SU-DHL-6 (cell line): ENCODE measurements around the gene M1AP.

Source experiments
- H2AFZ ChIP-seq: fragments of 200-600 bp; sonication (generic); 2 replicates; pipeline ENCODE4 v1.6.1; 2014; ENCODE audit warnings: low read depth, mild to moderate bottlenecking, moderate library complexity, mixed read lengths, antibody characterized with exemption, low read length; ENCODE audit not compliant: severe bottlenecking
- H3F3A ChIP-seq: fragments of 200-600 bp; shearing (Covaris generic); 2 replicates; pipeline ENCODE4 v1.6.0; 2016; ENCODE audit warnings: antibody characterized with exemption, mild to moderate bottlenecking; ENCODE audit not compliant: insufficient read depth
- H3K27ac ChIP-seq: fragments of 200-600 bp; sonication (generic); 2 replicates; pipeline ENCODE4 v1.5.1; 2016; ENCODE audit warnings: low read depth, mild to moderate bottlenecking, low read length, moderate library complexity, mixed read lengths
- H3K27me3 ChIP-seq: fragments of 200-600 bp; sonication (generic), shearing (Covaris generic); 2 replicates; pipeline ENCODE4 v1.6.0; 2014; ENCODE audit warnings: mild to moderate bottlenecking, low read length
- H3K36me3 ChIP-seq: fragments of 200-600 bp; sonication (generic); 2 replicates; pipeline ENCODE4 v1.6.1; 2014; ENCODE audit warnings: mild to moderate bottlenecking, low read length, mixed read lengths
- H3K4me2 ChIP-seq: fragments of 300-600, 200-600 bp; shearing (Covaris generic), sonication (generic); 2 replicates; pipeline ENCODE4 v1.6.0; 2014; ENCODE audit warnings: low read length, low read depth, mild to moderate bottlenecking; ENCODE audit not compliant: poor library complexity, severe bottlenecking
- H3K4me3 ChIP-seq: fragments of 200-600 bp; sonication (generic); 2 replicates; pipeline ENCODE4 v1.5.1; 2014; ENCODE audit warnings: antibody characterized with exemption, low read length, mild to moderate bottlenecking, mixed read lengths; ENCODE audit not compliant: insufficient read depth, poor library complexity, severe bottlenecking
- H3K79me2 ChIP-seq: fragments of 200-600 bp; sonication (generic); 2 replicates; pipeline ENCODE4 v1.6.1; 2014; ENCODE audit warnings: mild to moderate bottlenecking, low read length, moderate library complexity; ENCODE audit not compliant: insufficient read depth
- H3K9ac ChIP-seq: fragments of 200-600 bp; sonication (generic); 2 replicates; pipeline ENCODE4 v1.7.0; 2014; ENCODE audit warnings: mild to moderate bottlenecking, low read length
- H3K9me2 ChIP-seq: fragments of 200-600 bp; sonication (generic); replicated peaks from 2 replicates; pipeline ENCODE4 v1.6.1; 2014; ENCODE audit warnings: low read length; ENCODE audit not compliant: insufficient read depth
- H3K9me3 ChIP-seq: fragments of 200-600 bp; sonication (generic); 2 replicates; pipeline ENCODE4 v1.6.1; 2014; ENCODE audit warnings: low read length, mixed read lengths; ENCODE audit not compliant: insufficient read depth
- H4K20me1 ChIP-seq: fragments of 200-600 bp; sonication (generic); 2 replicates; pipeline ENCODE4 v1.6.1; 2014; ENCODE audit warnings: low read depth, mild to moderate bottlenecking, antibody characterized with exemption, low read length, moderate library complexity, mixed read lengths
- CTCF ChIP-seq: fragments of 200-600 bp; sonication (generic); IDR thresholded peaks from one replicate; pipeline ENCODE4 v1.5.1; 2017; ENCODE audit warnings: antibody characterized with exemption, mild to moderate bottlenecking, low read length, moderate library complexity; ENCODE audit not compliant: insufficient read depth, poor library complexity, severe bottlenecking
- EZH2phosphoT487 ChIP-seq: fragments of 200-600 bp; sonication (generic), shearing (Covaris generic); conservative IDR thresholded peaks from 2 replicates; pipeline ENCODE4 v1.6.1; 2018; ENCODE audit warnings: mild to moderate bottlenecking, antibody characterized with exemption, low read length, moderate library complexity, mixed read lengths

Gene M1AP

GRCh38 chr2:74538881-74539339, 109.2 kb downstream of the M1AP start:
- Histone ChIP-seq H3K4me3 (no peak overlapping the region), H3K9me3 (no peaks in the 10 kb centered on the region), H3K27me3 (no peaks in the 10 kb centered on the region), H4K20me1 (no peaks in the 10 kb centered on the region), H3F3A (no peaks in the 10 kb centered on the region), H3K9me2 (no peaks in the 10 kb centered on the region), H3K36me3 (no peaks in the 10 kb centered on the region), H3K27ac (no peak overlapping the region), H3K79me2 (no peaks in the 10 kb centered on the region), H2AFZ (no peak overlapping the region), H3K4me2 (no peak overlapping the region), H3K9ac (no peak overlapping the region)
- TF ChIP-seq CTCF = no peak
- TF ChIP-seq EZH2phosphoT487 = no peak

GRCh38 chr2:74537140-74537539, 111.0 kb downstream of the M1AP start:
- Histone ChIP-seq H2AFZ (no peak overlapping the region), H3K4me3 (no peak overlapping the region), H3K9me3 (no peaks in the 10 kb centered on the region), H3K79me2 (no peaks in the 10 kb centered on the region), H3K36me3 (no peaks in the 10 kb centered on the region), H3K27me3 (no peaks in the 10 kb centered on the region), H3K9ac (no peak overlapping the region), H3K27ac (no peak overlapping the region), H3F3A (peaks cover 1% of the 10 kb centered on the region; the same call in 1 of the 2 replicates), H3K4me2 (no peak overlapping the region), H3K9me2 (no peaks in the 10 kb centered on the region), H4K20me1 (no peaks in the 10 kb centered on the region)
- no peak for TF ChIP-seq CTCF
- TF ChIP-seq EZH2phosphoT487 = no peak

- no peak for TF ChIP-seq EZH2phosphoT487
- TF ChIP-seq CTCF = no peak
- Histone ChIP-seq H3F3A (peaks cover 5% of the 10 kb centered on the region; the same call in 1 of the 2 replicates), H3K27me3 (no peaks in the 10 kb centered on the region), H3K79me2 (no peaks in the 10 kb centered on the region), H4K20me1 (no peaks in the 10 kb centered on the region), H3K9me2 (no peaks in the 10 kb centered on the region), H3K9me3 (no peaks in the 10 kb centered on the region), H3K36me3 (no peaks in the 10 kb centered on the region), H3K27ac (no peak overlapping the region), H3K4me3 (no peak overlapping the region), H3K4me2 (no peak overlapping the region), H2AFZ (no peak overlapping the region), H3K9ac (no peak overlapping the region)
Observed at GRCh38 chr2:74536166-74536950, 111.8 kb downstream of the M1AP start.
